CD4-positive, CD25-positive, alpha-beta regulatory T cell (primary cell): Measurements from ENCODE around the gene DOK7. TPM values are rescaled to one million over a fixed set of nuclear protein-coding genes. Genes with fewer than 3 reads are reported as not detected.
"Not testable (repeated sequence)": the region's sequence is repeated elsewhere in the genome, so short reads cannot be mapped to it uniquely, and the experiment has no call there.

Experiments
- ATAC-seq, 2 donors: fragments of 150-1000 bp; cut with Tn5 transposase; one replicate each; pipeline ENCODE4 v1.10.0; 2021; ENCODE audit warnings: low read depth in 2 of 2, moderate number of reproducible peaks in 2 of 2, moderate library complexity in 1 of 2
- DNase-seq, 3 donors: peaks; one replicate each; pipeline versions ENCODE4 v3.0.0 to v3.0.0-alpha.2; 2012 to 2022; ENCODE audit warnings: mixed read lengths in 1 of 3
- H3K27ac ChIP-seq: one replicate; pipeline ENCODE4 v1.7.0; 2013; ENCODE audit warnings: mild to moderate bottlenecking, low read length; ENCODE audit not compliant: insufficient read depth, poor library complexity, severe bottlenecking
- H3K27me3 ChIP-seq: one replicate; pipeline ENCODE4 v1.7.0; 2013; ENCODE audit warnings: low read length; ENCODE audit not compliant: control insufficient read depth, insufficient read depth
- H3K36me3 ChIP-seq: one replicate; pipeline ENCODE4 v1.7.0; 2013; ENCODE audit warnings: mild to moderate bottlenecking, low read length, moderate library complexity; ENCODE audit not compliant: control insufficient read depth, insufficient read depth
- H3K4me1 ChIP-seq: 2 replicates; pipeline ENCODE4 v1.7.0; 2013; ENCODE audit warnings: mild to moderate bottlenecking, low read length; ENCODE audit not compliant: insufficient read depth, control insufficient read depth, poor library complexity, severe bottlenecking
- H3K4me3 ChIP-seq: one replicate; pipeline ENCODE4 v1.7.0; 2013; ENCODE audit warnings: low read depth, mild to moderate bottlenecking, low read length, moderate library complexity
- H3K9me3 ChIP-seq, 2 experiments: 1 replicate in 1 of 2; 2 replicates in 1 of 2; pipeline ENCODE4 v1.7.0; 2013; ENCODE audit warnings: low read length in 2 of 2, mild to moderate bottlenecking in 1 of 2, moderate library complexity in 1 of 2; ENCODE audit not compliant: control insufficient read depth in 2 of 2
- H3K27ac Mint-ChIP-seq, 3 donors: one replicate each; pipeline ENCODE4 v1.8.0; 2020 to 2022; ENCODE audit warnings: mild to moderate bottlenecking in 3 of 3, mixed read lengths in 3 of 3, moderate library complexity in 2 of 3
- H3K27me3 Mint-ChIP-seq: one replicate; pipeline ENCODE4 v1.8.0; 2022; ENCODE audit warnings: mild to moderate bottlenecking, mixed read lengths
- H3K36me3 Mint-ChIP-seq: one replicate; pipeline ENCODE4 v1.8.0; 2020; ENCODE audit warnings: mixed read lengths
- H3K4me1 Mint-ChIP-seq, 4 donors: one replicate each; pipeline ENCODE4 v1.8.0; 2020 to 2022; ENCODE audit warnings: mixed read lengths in 4 of 4, mild to moderate bottlenecking in 1 of 4
- H3K4me3 Mint-ChIP-seq, 4 donors: one replicate each; pipeline ENCODE4 v1.8.0; 2020 to 2022; ENCODE audit warnings: mild to moderate bottlenecking in 4 of 4, mixed read lengths in 4 of 4, moderate library complexity in 3 of 4
- H3K9me3 Mint-ChIP-seq, 7 donors: one replicate each; pipeline ENCODE4 v1.8.0; 2020 to 2022; ENCODE audit warnings: mixed read lengths in 7 of 7, mild to moderate bottlenecking in 3 of 7, moderate library complexity in 2 of 7
- polyA plus RNA-seq, 4 donors: library from polyadenylated mRNA; unstranded; fragments of 300-500 nt; fragmentation: Illumina TruSeq; gene quantifications; one replicate each; pipeline ENCODE4 v1.2.3, GENCODE V29; 2021
- total RNA-seq: library from RNA; stranded (reverse); gene quantifications from one replicate; pipeline ENCODE4 v1.2.3, GENCODE V29; 2022

The DOK7 gene
- total and polyA plus RNA-seq, 5 donors from 2014 or later = 0.08 to 0.14 TPM; not detected in 3

DNA sequence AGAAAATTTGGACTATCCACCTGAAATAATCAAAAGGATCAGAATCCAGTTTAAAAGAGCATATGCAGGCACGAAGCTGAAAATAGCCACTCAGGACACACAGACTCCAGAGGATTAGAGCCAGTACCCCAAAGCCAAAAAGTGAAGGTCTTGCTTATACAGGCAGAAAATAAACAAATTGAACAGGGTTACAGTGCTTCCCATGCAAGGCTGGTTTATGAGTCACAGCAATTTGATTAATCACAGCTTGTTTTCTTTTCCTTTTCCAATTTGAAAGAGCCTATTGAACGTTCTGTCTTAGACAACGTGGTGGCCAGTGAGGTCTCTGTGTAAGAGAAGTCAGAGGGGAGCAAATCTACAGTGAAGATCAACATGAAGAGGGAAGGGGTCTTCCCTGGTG is 11.2 kb upstream of the DOK7 start:
- Histone ChIP-seq H3K36me3 (no peaks in the 10 kb centered on the region), H3K9me3 (peaks cover 0 to 5% of the 10 kb centered on the region in 2 experiments), H3K4me1 (no peaks in the 10 kb centered on the region), H3K27ac (no peak overlapping the region), H3K27me3 (no peaks in the 10 kb centered on the region), H3K4me3 (no peak overlapping the region)
- ATAC-seq (no peak), DNase-seq (no peak)
- H3K4me1 Mint-ChIP-seq = no peaks in the 10 kb centered on the region
- peaks cover 5% of the 10 kb centered on the region for H3K27me3 Mint-ChIP-seq
- peaks cover 0 to 16% (median 4%) of the 10 kb centered on the region in 7 donors for H3K9me3 Mint-ChIP-seq
- no peak overlapping the region for H3K4me3 Mint-ChIP-seq
- no peaks in the 10 kb centered on the region for H3K36me3 Mint-ChIP-seq
- H3K27ac Mint-ChIP-seq = peak overlapping the region in 1 of 3 donors; percentile 18

DNA sequence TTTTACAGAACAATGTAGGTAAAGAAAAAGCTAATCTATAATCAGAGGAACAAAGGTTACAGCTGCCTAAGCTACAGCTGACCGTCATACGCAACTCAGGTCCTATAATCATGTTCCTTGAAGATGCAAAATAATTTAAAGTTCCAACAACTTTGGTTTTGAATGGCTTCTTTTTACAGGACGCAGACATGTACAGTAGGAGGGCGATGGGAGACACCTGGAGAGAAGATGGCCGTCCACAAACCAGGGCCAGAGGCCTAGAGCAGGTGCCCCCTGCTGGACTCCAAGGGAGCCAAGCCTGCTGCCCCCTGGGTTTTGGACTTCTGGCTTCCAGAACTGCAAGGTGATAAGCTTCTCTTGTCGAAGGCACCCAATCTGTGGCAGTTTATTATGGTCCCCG is 10.7 kb upstream of the DOK7 start:
- DNase-seq = no peak
- no peaks in the 10 kb centered on the region for H3K36me3 Mint-ChIP-seq
- no peaks in the 10 kb centered on the region for H3K4me1 ChIP-seq
- H3K27ac ChIP-seq = no peak overlapping the region
- no peak overlapping the region for H3K27ac Mint-ChIP-seq
- peaks cover 0 to 16% (median 4%) of the 10 kb centered on the region in 7 donors for H3K9me3 Mint-ChIP-seq
- peaks cover 5% of the 10 kb centered on the region for H3K27me3 Mint-ChIP-seq
- H3K27me3 ChIP-seq = no peaks in the 10 kb centered on the region
- H3K4me1 Mint-ChIP-seq = no peaks in the 10 kb centered on the region
- no peak overlapping the region for H3K4me3 ChIP-seq
- no peaks in the 10 kb centered on the region for H3K36me3 ChIP-seq
- H3K4me3 Mint-ChIP-seq = no peak overlapping the region
- no peak for ATAC-seq
- peaks cover 0 to 5% of the 10 kb centered on the region in 2 experiments for H3K9me3 ChIP-seq

DNA sequence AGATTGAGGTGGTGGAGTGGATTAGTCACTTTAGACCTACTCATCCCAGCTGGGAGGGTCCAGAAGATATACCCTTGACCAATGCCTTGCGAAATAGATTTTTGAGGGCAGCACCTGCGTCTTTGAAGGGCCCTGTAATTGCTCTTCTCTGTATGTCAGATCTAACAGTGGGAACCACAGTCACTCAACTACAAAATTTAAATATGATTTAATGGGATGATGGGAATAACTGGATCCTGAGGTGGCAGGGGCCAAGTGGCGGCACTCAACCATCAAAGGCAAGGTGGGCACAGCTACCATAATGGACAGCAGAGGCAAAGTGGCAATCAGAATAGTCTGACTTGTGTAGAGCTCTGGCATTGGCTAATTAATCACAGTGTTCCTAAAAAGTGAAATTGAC is 7.5 kb upstream of the DOK7 start:
- not testable (repeated sequence) for H3K9me3 ChIP-seq, H3K27ac ChIP-seq, H3K4me3 ChIP-seq, H3K27me3 ChIP-seq, H3K36me3 ChIP-seq, H3K27ac Mint-ChIP-seq, H3K36me3 Mint-ChIP-seq, ATAC-seq, H3K4me3 Mint-ChIP-seq, H3K4me1 ChIP-seq, H3K4me1 Mint-ChIP-seq, DNase-seq
- peaks cover 0 to 16% (median 4%) of the 10 kb centered on the region in 7 donors for H3K9me3 Mint-ChIP-seq
- H3K27me3 Mint-ChIP-seq = peaks cover 15% of the 10 kb centered on the region

DNA sequence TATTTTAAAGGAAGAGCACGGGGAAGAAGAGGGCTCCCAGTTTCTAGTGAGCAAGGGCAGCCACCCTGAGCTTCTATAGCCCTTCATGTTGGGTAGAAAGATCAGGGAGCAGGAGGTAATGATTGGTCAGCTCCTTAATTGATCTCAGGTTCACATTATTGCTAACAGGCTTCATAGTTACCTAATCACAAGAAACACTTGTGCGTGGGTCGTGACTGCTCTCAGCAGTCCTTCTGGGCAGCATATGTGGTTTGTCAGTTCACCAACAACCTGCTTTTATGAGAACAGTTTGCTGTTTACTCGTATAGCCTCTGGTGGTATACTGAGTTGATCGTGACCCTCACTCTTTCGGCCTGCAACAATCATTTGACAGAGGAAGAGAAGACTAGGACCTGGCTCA is 4.7 kb upstream of the DOK7 start:
- Mint-ChIP-seq H3K9me3 (peaks cover 0 to 16% (median 4%) of the 10 kb centered on the region in 7 donors), H3K27ac (no peak overlapping the region), H3K36me3 (peaks cover 3% of the 10 kb centered on the region), H3K27me3 (peaks cover 25% of the 10 kb centered on the region), H3K4me1 (peaks cover 0 to 2% (median 0%) of the 10 kb centered on the region in 4 donors), H3K4me3 (no peak overlapping the region)
- H3K4me3 ChIP-seq = no peak overlapping the region
- H3K4me1 ChIP-seq = no peaks in the 10 kb centered on the region
- H3K27me3 ChIP-seq = no peaks in the 10 kb centered on the region
- DNase-seq (no peak), ATAC-seq (no peak)
- H3K36me3 ChIP-seq = no peaks in the 10 kb centered on the region
- H3K27ac ChIP-seq = no peak overlapping the region
- peaks cover 0 to 5% of the 10 kb centered on the region in 2 experiments for H3K9me3 ChIP-seq

DNA sequence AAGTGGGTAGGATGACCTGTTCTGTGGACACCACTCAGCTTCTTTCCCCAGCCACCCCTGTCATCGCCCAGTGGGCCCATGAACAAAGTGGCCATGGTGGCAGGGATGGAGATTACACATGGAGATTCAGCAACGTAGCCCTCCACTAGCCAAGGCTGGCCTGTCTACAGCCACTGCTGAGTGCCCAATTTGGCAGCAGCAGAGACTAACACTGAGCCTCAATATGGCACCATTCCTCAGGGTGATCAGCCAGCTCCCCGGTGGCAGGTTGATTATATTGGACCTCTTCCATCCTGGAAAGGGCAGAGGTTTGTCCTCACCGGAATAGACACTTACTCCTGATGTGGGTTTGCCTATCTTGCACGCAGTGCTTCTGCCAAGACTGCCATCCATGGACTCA is 4.0 kb upstream of the DOK7 start:
- H3K36me3 Mint-ChIP-seq = not testable (repeated sequence)

DNA sequence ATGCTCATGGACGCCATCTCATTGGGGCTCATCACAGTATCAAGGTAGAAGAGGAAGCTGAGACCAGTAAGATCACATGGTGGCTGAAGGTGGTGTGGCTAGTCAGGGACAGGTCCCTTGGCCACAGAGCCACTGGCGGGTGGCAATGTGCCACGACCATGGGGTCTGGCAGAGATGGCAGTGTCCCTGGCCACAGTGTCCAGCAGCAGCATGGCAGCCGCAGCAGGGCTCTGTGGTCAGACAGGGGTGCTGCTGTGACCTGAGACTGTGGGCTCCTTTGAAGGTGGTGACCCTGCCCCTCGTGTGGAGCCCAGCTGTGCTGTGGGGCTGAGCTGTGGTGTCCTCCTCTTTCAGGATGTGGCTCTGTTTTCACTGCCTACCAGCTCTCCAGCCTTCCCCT is 2.2 kb upstream of the DOK7 start:
- no peak for ATAC-seq
- no peak for DNase-seq
- Mint-ChIP-seq H3K27ac (no peak overlapping the region), H3K27me3 (peaks cover 30% of the 10 kb centered on the region), H3K4me1 (peaks cover 0 to 2% (median 0%) of the 10 kb centered on the region in 4 donors), H3K4me3 (no peak overlapping the region), H3K9me3 (peaks cover 0 to 3% (median 0%) of the 10 kb centered on the region in 7 donors), H3K36me3 (peaks cover 3% of the 10 kb centered on the region)
- Histone ChIP-seq H3K27me3 (no peaks in the 10 kb centered on the region), H3K4me1 (no peaks in the 10 kb centered on the region), H3K4me3 (no peak overlapping the region), H3K9me3 (no peaks in the 10 kb centered on the region), H3K27ac (no peak overlapping the region), H3K36me3 (no peaks in the 10 kb centered on the region)

More for the DNA sequence above, 4.0 kb upstream of the DOK7 start:
- not testable (repeated sequence) for H3K4me1 Mint-ChIP-seq, H3K9me3 ChIP-seq, H3K4me1 ChIP-seq, H3K27ac Mint-ChIP-seq, H3K4me3 Mint-ChIP-seq, H3K36me3 ChIP-seq, ATAC-seq, H3K27ac ChIP-seq, H3K4me3 ChIP-seq, DNase-seq, H3K27me3 ChIP-seq
- Mint-ChIP-seq H3K27me3 (peaks cover 20% of the 10 kb centered on the region), H3K9me3 (peaks cover 0 to 16% (median 4%) of the 10 kb centered on the region in 7 donors)

DNA sequence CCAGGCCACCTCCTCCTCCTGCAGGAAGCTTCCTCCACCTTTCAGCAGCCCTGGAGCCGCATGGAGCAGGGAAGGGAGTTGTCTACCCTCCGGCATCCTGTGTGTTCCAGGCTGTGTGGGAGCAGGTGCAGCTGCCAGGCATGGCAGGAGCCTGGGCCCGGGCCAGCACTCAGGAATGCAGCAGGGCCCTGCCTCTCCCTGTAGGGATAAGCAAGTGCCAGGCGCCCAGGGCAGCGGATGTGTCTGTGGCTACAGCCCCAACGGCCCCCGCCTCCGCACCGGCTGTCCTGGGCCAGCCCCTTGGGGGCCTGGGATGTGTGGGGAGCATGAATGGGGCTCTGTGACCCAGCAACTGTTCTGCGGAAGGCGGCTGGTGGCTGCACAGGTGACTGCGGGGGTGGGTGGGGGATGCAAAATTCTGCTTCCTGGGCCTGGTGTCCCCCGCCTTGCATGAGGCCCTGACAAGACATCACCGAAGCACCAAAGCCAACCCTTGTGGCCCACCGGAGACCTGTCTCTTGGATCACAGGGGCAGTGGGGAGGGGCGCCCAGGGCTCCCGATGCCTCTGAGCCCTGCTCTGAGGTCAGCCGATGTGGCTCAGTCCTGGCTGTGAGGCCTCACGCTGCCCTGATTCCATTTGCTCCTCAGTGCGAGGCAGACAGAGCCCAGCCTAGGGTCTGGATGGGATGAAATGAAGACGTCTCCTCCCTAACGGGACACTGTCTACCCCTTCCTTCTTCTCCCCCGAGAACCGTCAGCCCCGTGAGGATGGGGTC is 1.4 kb upstream of the DOK7 start:
- Histone ChIP-seq H3K4me1 (no peaks in the 10 kb centered on the region), H3K27ac (no peak overlapping the region), H3K4me3 (no peak overlapping the region), H3K36me3 (no peaks in the 10 kb centered on the region), H3K27me3 (no peaks in the 10 kb centered on the region), H3K9me3 (no peaks in the 10 kb centered on the region)
- peaks cover 0 to under 1% (median 0%) of the 10 kb centered on the region in 7 donors for H3K9me3 Mint-ChIP-seq
- ATAC-seq (no peak), DNase-seq (no peak)
- H3K36me3 Mint-ChIP-seq = peaks cover 3% of the 10 kb centered on the region
- no peak overlapping the region for H3K4me3 Mint-ChIP-seq
- no peak overlapping the region for H3K27ac Mint-ChIP-seq
- H3K27me3 Mint-ChIP-seq = peaks cover 30% of the 10 kb centered on the region
- H3K4me1 Mint-ChIP-seq = peaks cover 0 to 2% (median 0%) of the 10 kb centered on the region in 4 donors

DNA sequence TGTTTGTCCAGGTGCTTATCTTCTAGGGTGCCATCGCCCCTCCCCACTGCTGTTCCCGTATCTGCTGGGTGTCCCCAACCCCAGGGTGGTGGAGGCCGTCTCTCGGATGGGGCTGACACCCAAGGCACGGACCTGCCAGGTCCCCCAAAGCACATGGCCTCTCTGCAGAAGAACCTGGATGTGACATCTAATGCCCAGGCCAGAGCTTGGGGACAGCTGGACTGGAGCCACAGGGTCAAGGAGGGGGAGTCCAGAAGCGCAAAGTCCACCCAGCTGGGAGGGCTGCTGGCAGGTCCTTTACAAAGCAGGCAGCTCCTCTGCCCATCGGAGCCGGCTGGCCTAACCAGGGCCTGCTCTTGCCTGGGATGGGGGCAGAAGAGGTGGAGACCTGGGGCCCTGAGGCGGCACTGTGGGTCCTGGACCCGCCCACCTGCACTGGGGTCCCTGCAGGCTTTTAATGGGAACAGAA is 751 bp upstream of the DOK7 start:
- H3K36me3 Mint-ChIP-seq = peaks cover 3% of the 10 kb centered on the region
- no peaks in the 10 kb centered on the region for H3K36me3 ChIP-seq
- H3K4me1 ChIP-seq = no peaks in the 10 kb centered on the region
- peaks cover 0 to 2% (median 0%) of the 10 kb centered on the region in 4 donors for H3K4me1 Mint-ChIP-seq
- no peak overlapping the region for H3K4me3 ChIP-seq
- H3K4me3 Mint-ChIP-seq = peak overlapping the region in 1 of 4 donors; percentile 15
- no peak for ATAC-seq
- no peak for DNase-seq
- peaks cover 30% of the 10 kb centered on the region for H3K27me3 Mint-ChIP-seq
- no peak overlapping the region for H3K27ac Mint-ChIP-seq
- no peaks in the 10 kb centered on the region for H3K9me3 ChIP-seq
- H3K27me3 ChIP-seq = no peaks in the 10 kb centered on the region
- H3K9me3 Mint-ChIP-seq = no peaks in the 10 kb centered on the region
- no peak overlapping the region for H3K27ac ChIP-seq
